Measurements from ENCODE around the gene UPK2.
"Not testable (repeated sequence)": the region's sequence is repeated elsewhere in the genome, so short reads cannot be mapped to it uniquely, and the experiment has no call there.

The UPK2 gene

DNA sequence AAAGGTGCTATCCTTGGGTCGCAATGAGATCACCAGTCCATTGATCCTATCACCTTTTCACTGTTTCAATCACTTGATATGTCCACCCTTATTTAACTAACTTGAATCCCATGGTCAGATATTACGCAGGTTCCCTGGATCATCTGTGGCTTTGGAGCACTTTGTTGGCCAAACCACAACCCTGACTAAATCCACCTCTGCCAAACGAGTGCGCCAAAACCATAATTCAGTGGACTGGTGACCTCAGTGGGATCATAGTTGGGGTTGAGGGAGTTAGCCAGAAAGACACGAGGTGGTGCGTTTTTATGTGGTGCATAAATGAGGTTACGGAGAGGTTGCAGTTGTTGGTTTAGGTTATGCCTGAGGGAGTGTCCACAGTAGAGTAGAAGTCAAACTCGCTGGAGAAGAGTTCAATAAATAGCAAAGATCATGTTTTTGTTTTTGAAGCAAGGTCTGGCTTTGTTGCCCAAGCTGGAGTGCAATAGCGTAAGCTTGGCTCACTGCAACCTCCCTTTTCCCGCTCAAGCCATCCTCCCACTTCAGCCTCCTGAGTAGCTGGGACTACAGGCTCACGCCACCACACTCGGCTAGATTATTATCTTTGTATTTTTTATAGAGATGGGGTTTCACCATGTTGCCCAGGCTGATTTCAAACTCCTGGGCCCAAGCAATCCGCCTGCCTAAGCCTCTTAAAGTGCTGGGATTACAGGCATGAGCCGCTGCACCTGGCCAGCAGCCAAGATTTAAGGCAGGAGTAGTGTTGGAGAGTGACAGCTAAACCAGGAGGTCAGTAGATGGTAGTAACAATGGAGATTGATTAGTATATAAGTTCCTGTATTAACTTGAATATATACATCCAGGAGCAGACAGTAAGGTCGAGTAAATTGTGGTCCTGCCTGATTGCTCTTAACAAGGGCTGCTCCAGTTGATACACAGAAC lies 19.9 kb downstream of the UPK2 start:
- no peak for DNase-seq (ENCODE audit: low spot score)
- no peak for TF ChIP-seq CTCF (IDR thresholded peaks at IDR 0.05)
- H3K27ac ChIP-seq, result no peak overlapping the region
- no peak overlapping the region for H3K4me3 ChIP-seq

GRCh38 chr11:118979434-118979833 lies 23.3 kb downstream of the UPK2 start:
- Histone ChIP-seq H3K4me3 (no peak overlapping the region), H3K27ac (no peak overlapping the region)
- no peak for DNase-seq (ENCODE audit: low spot score)
- TF ChIP-seq CTCF (IDR thresholded peaks at IDR 0.05), result no peak

- no peak overlapping the region for H3K27ac ChIP-seq
- H3K4me3 ChIP-seq, result peak overlapping the region; percentile 8
- DNase-seq (ENCODE audit: low spot score), result no peak
Observed at GRCh38 chr11:118980191-118980881, 24.2 kb downstream of the UPK2 start.

GRCh38 chr11:118984337-118984736 lies 28.2 kb downstream of the UPK2 start:
- H3K27ac ChIP-seq; H3K4me3 ChIP-seq; DNase-seq (ENCODE audit: low spot score): not testable (repeated sequence)

More at GRCh38 chr11:118980191-118980881, 24.2 kb downstream of the UPK2 start:
- TF ChIP-seq CTCF (IDR thresholded peaks at IDR 0.05), result no peak

- DNase-seq (ENCODE audit: low spot score), result no peak
- Histone ChIP-seq H3K27ac (no peak overlapping the region), H3K4me3 (no peak overlapping the region)
- no peak for TF ChIP-seq CTCF (IDR thresholded peaks at IDR 0.05)
Observed at GRCh38 chr11:118984825-118985224, 28.7 kb downstream of the UPK2 start.

GRCh38 chr11:118988280-118988679 lies 32.2 kb downstream of the UPK2 start:
- no peak overlapping the region for H3K4me3 ChIP-seq
- H3K27ac ChIP-seq, result no peak overlapping the region
- no peak for DNase-seq (ENCODE audit: low spot score)
- no peak for TF ChIP-seq CTCF (IDR thresholded peaks at IDR 0.05)

GRCh38 chr11:118991486-118992038 lies 35.5 kb downstream of the UPK2 start:
- H3K27ac ChIP-seq; DNase-seq (ENCODE audit: low spot score); H3K4me3 ChIP-seq: not testable (repeated sequence)
